MM.1S (cell line): ENCODE measurements around the gene INPP4B.

Experiments used
- DNase-seq: peaks from one replicate; pipeline ENCODE4 v3.0.0-alpha.2; 2015
- H2AFZ ChIP-seq: fragments of 300-600 bp; sonication (generic); 2 replicates; pipeline ENCODE4 v1.6.0; 2016; ENCODE audit warnings: antibody characterized with exemption, low read length
- H3F3A ChIP-seq: fragments of 300-600 bp; sonication (generic); 2 replicates; pipeline ENCODE4 v1.6.1; 2016; ENCODE audit warnings: mild to moderate bottlenecking, antibody characterized with exemption, low read length, moderate library complexity, mixed read lengths; ENCODE audit not compliant: insufficient read depth
- H3K27ac ChIP-seq: fragments of 300-600 bp; sonication (generic); 2 replicates; pipeline ENCODE4 v1.5.1; 2016; ENCODE audit warnings: mild to moderate bottlenecking, low read length
- H3K27me3 ChIP-seq: fragments of 300-600 bp; sonication (generic); replicated peaks from 2 replicates; pipeline ENCODE4 v1.6.0; 2016; ENCODE audit warnings: low read length; ENCODE audit not compliant: insufficient read depth
- H3K36me3 ChIP-seq: fragments of 300-600 bp; sonication (generic); replicated peaks from 2 replicates; pipeline ENCODE4 v1.6.1; 2016; ENCODE audit warnings: mild to moderate bottlenecking, low read length, mixed read lengths; ENCODE audit not compliant: insufficient read depth
- H3K4me1 ChIP-seq: fragments of 300-600 bp; sonication (generic); 2 replicates; pipeline ENCODE4 v1.6.1; 2016; ENCODE audit warnings: low read length, mixed read lengths
- H3K4me2 ChIP-seq: fragments of 300-600 bp; sonication (generic); 2 replicates; pipeline ENCODE4 v1.6.0; 2016; ENCODE audit warnings: low read depth, low read length
- H3K4me3 ChIP-seq: fragments of 300-600 bp; sonication (generic); 2 replicates; pipeline ENCODE4 v1.5.1; 2016; ENCODE audit warnings: low read length, mixed read lengths
- H3K79me2 ChIP-seq: fragments of 300-600 bp; sonication (generic); 2 replicates; pipeline ENCODE4 v1.6.1; 2016; ENCODE audit warnings: mixed run types, low read length, mixed read lengths
- H3K9ac ChIP-seq: fragments of 300-600 bp; sonication (generic); 2 replicates; pipeline ENCODE4 v1.6.1; 2016; ENCODE audit warnings: low read length, mixed read lengths
- H3K9me2 ChIP-seq: fragments of 300-600 bp; sonication (generic); replicated peaks from 2 replicates; pipeline ENCODE4 v1.6.1; 2016; ENCODE audit warnings: mild to moderate bottlenecking, low read length, mixed read lengths; ENCODE audit not compliant: insufficient read depth
- H3K9me3 ChIP-seq: fragments of 300-600 bp; sonication (generic); replicated peaks from 2 replicates; pipeline ENCODE4 v1.6.1; 2016; ENCODE audit warnings: mild to moderate bottlenecking, low read length, mixed read lengths; ENCODE audit not compliant: insufficient read depth
- H4K20me1 ChIP-seq: fragments of 300-600 bp; sonication (generic); 2 replicates; pipeline ENCODE4 v1.6.1; 2016; ENCODE audit warnings: mild to moderate bottlenecking, low read length, moderate library complexity, mixed read lengths; ENCODE audit not compliant: insufficient read depth
- CTCF ChIP-seq: fragments of 300-600 bp; sonication (generic); IDR thresholded peaks from 2 replicates; pipeline ENCODE4 v1.5.1; 2016; ENCODE audit warnings: antibody characterized with exemption, low read length, mixed read lengths
- EZH2 ChIP-seq: fragments of 300-600 bp; sonication (generic); optimal IDR thresholded peaks from 2 replicates; pipeline ENCODE3; 2017; ENCODE audit warnings: low read depth, mild to moderate bottlenecking, antibody characterized with exemption, low read length, mixed read lengths
- EZH2phosphoT487 ChIP-seq: fragments of 300-600 bp; sonication (generic); IDR thresholded peaks from 2 replicates; pipeline ENCODE4 v1.6.1; 2018; ENCODE audit warnings: antibody characterized with exemption, low read length

Gene INPP4B

GRCh38 chr4:142585411-142585810 is 260.7 kb downstream of the INPP4B start:
- DNase-seq: no peak
- Histone ChIP-seq H3K79me2 (no peaks in the 10 kb centered on the region), H3K9me3 (no peaks in the 10 kb centered on the region), H4K20me1 (no peaks in the 10 kb centered on the region), H3F3A (no peaks in the 10 kb centered on the region), H2AFZ (no peak overlapping the region), H3K27ac (no peak overlapping the region), H3K4me1 (no peaks in the 10 kb centered on the region), H3K36me3 (no peaks in the 10 kb centered on the region), H3K4me3 (no peak overlapping the region), H3K4me2 (no peak overlapping the region), H3K27me3 (no peaks in the 10 kb centered on the region), H3K9me2 (no peaks in the 10 kb centered on the region), H3K9ac (no peak overlapping the region)
- TF ChIP-seq EZH2 (no peak), EZH2phosphoT487 (no peak), CTCF (no peak)

- Histone ChIP-seq H3K27me3 (no peaks in the 10 kb centered on the region), H3K79me2 (no peaks in the 10 kb centered on the region), H2AFZ (no peak overlapping the region), H3K9me3 (no peaks in the 10 kb centered on the region), H4K20me1 (no peaks in the 10 kb centered on the region), H3F3A (no peaks in the 10 kb centered on the region), H3K4me1 (no peaks in the 10 kb centered on the region), H3K27ac (no peak overlapping the region), H3K4me3 (no peak overlapping the region), H3K36me3 (no peaks in the 10 kb centered on the region), H3K9me2 (no peaks in the 10 kb centered on the region), H3K4me2 (no peak overlapping the region), H3K9ac (no peak overlapping the region)
- no peak for DNase-seq
- TF ChIP-seq CTCF: no peak
- TF ChIP-seq EZH2phosphoT487: no peak
- TF ChIP-seq EZH2: no peak
These were observed 262.4 kb downstream of the INPP4B start for GRCh38 chr4:142583708-142584107.

GRCh38 chr4:142582340-142582739 is 263.8 kb downstream of the INPP4B start:
- H3K4me2 ChIP-seq: no peak overlapping the region
- no peaks in the 10 kb centered on the region for H3K9me2 ChIP-seq
- H3K9me3 ChIP-seq: no peaks in the 10 kb centered on the region
- no peaks in the 10 kb centered on the region for H3K27me3 ChIP-seq
- H3K79me2 ChIP-seq: no peaks in the 10 kb centered on the region
- no peak for TF ChIP-seq EZH2
- TF ChIP-seq CTCF: no peak
- TF ChIP-seq EZH2phosphoT487: no peak
- H4K20me1 ChIP-seq: no peaks in the 10 kb centered on the region
- no peak overlapping the region for H3K9ac ChIP-seq
- DNase-seq: no peak
- no peak overlapping the region for H3K27ac ChIP-seq
- H2AFZ ChIP-seq: no peak overlapping the region
- no peaks in the 10 kb centered on the region for H3K36me3 ChIP-seq
- no peaks in the 10 kb centered on the region for H3K4me1 ChIP-seq
- H3F3A ChIP-seq: no peaks in the 10 kb centered on the region
- H3K4me3 ChIP-seq: no peak overlapping the region
